Mucosa of stomach (tissue), 1 donor: ENCODE results near the gene GATA6.

Experiments
- H3K27me3 ChIP-seq: one replicate; pipeline ENCODE4 v1.7.0; 2013; ENCODE audit warnings: mild to moderate bottlenecking, low read length; ENCODE audit not compliant: control insufficient read depth, insufficient read depth
- H3K36me3 ChIP-seq: one replicate; pipeline ENCODE4 v1.7.0; 2013; ENCODE audit warnings: low read length; ENCODE audit not compliant: control insufficient read depth, insufficient read depth
- H3K4me1 ChIP-seq: one replicate; pipeline ENCODE4 v1.7.0; 2013; ENCODE audit warnings: mild to moderate bottlenecking, low read length; ENCODE audit not compliant: control insufficient read depth, insufficient read depth
- H3K4me3 ChIP-seq: one replicate; pipeline ENCODE4 v1.7.0; 2013; ENCODE audit warnings: low read length
- H3K9ac ChIP-seq: one replicate; pipeline ENCODE4 v1.7.0; 2013; ENCODE audit warnings: mild to moderate bottlenecking, low read length, moderate library complexity
- H3K9me3 ChIP-seq: one replicate; pipeline ENCODE4 v1.7.0; 2013; ENCODE audit warnings: mild to moderate bottlenecking, low read length, moderate library complexity; ENCODE audit not compliant: control insufficient read depth
- donor health status: Pancreatic carcinoma.

GATA6 gene

GRCh38 chr18:22153428-22153827 is 16.0 kb upstream of the GATA6 start:
- Histone ChIP-seq H3K27me3 (no peaks in the 10 kb centered on the region), H3K4me3 (no peak overlapping the region), H3K36me3 (no peaks in the 10 kb centered on the region), H3K9ac (no peak overlapping the region), H3K9me3 (no peaks in the 10 kb centered on the region), H3K4me1 (no peaks in the 10 kb centered on the region)

- no peaks in the 10 kb centered on the region for H3K9me3 ChIP-seq
- H3K4me1 ChIP-seq, result peaks cover 4% of the 10 kb centered on the region
- H3K36me3 ChIP-seq, result no peaks in the 10 kb centered on the region
- no peaks in the 10 kb centered on the region for H3K27me3 ChIP-seq
- no peak overlapping the region for H3K9ac ChIP-seq
- H3K4me3 ChIP-seq, result no peak overlapping the region
These were observed 13.8 kb upstream of the GATA6 start for GRCh38 chr18:22155584-22155983.

- H3K27me3 ChIP-seq, result no peaks in the 10 kb centered on the region
- peaks cover 6% of the 10 kb centered on the region for H3K4me1 ChIP-seq
- H3K9ac ChIP-seq, result no peak overlapping the region
These were observed 10.4 kb upstream of the GATA6 start for GRCh38 chr18:22159014-22159413.

GRCh38 chr18:22161090-22161489 is 8.3 kb upstream of the GATA6 start:
- no peak overlapping the region for H3K9ac ChIP-seq
- peaks cover 10% of the 10 kb centered on the region for H3K4me1 ChIP-seq
- H3K27me3 ChIP-seq, result peaks cover 14% of the 10 kb centered on the region
- H3K36me3 ChIP-seq, result no peaks in the 10 kb centered on the region
- H3K4me3 ChIP-seq, result no peak overlapping the region
- no peaks in the 10 kb centered on the region for H3K9me3 ChIP-seq

More at GRCh38 chr18:22159014-22159413, 10.4 kb upstream of the GATA6 start:
- H3K4me3 ChIP-seq, result no peak overlapping the region
- no peaks in the 10 kb centered on the region for H3K9me3 ChIP-seq
- no peaks in the 10 kb centered on the region for H3K36me3 ChIP-seq

- Histone ChIP-seq H3K36me3 (no peaks in the 10 kb centered on the region), H3K9ac (no peak overlapping the region), H3K9me3 (no peaks in the 10 kb centered on the region), H3K4me3 (no peak overlapping the region), H3K4me1 (peaks cover 10% of the 10 kb centered on the region), H3K27me3 (peaks cover 35% of the 10 kb centered on the region)
These were observed 5.8 kb upstream of the GATA6 start for GRCh38 chr18:22163416-22164161.

GRCh38 chr18:22164337-22165048 is 4.9 kb upstream of the GATA6 start:
- Histone ChIP-seq H3K9me3 (no peaks in the 10 kb centered on the region), H3K9ac (peak overlapping the region; percentile 94), H3K4me1 (peaks cover 7% of the 10 kb centered on the region), H3K4me3 (peak overlapping the region; percentile 33), H3K27me3 (peaks cover 35% of the 10 kb centered on the region), H3K36me3 (no peaks in the 10 kb centered on the region)

GRCh38 chr18:22165049-22165602 is 4.3 kb upstream of the GATA6 start:
- H3K9me3 ChIP-seq, result no peaks in the 10 kb centered on the region
- H3K36me3 ChIP-seq, result no peaks in the 10 kb centered on the region
- H3K27me3 ChIP-seq, result peaks cover 36% of the 10 kb centered on the region
- peaks cover 7% of the 10 kb centered on the region for H3K4me1 ChIP-seq
- peak overlapping the region; percentile 94 for H3K9ac ChIP-seq
- H3K4me3 ChIP-seq, result peak overlapping the region; percentile 33

GRCh38 chr18:22165603-22166068 is 3.8 kb upstream of the GATA6 start:
- Histone ChIP-seq H3K27me3 (peaks cover 40% of the 10 kb centered on the region), H3K36me3 (no peaks in the 10 kb centered on the region)

GRCh38 chr18:22166069-22166950 is 3.1 kb upstream of the GATA6 start:
- H3K9ac ChIP-seq, result peak overlapping the region; percentile 99
- H3K36me3 ChIP-seq, result no peaks in the 10 kb centered on the region
- peak overlapping the region; percentile 23 for H3K4me3 ChIP-seq
- H3K4me1 ChIP-seq, result peaks cover 7% of the 10 kb centered on the region
- peaks cover 40% of the 10 kb centered on the region for H3K27me3 ChIP-seq
- no peaks in the 10 kb centered on the region for H3K9me3 ChIP-seq

More at GRCh38 chr18:22165603-22166068, 3.8 kb upstream of the GATA6 start:
- Histone ChIP-seq H3K9ac (peak overlapping the region; percentile 99), H3K4me3 (no peak overlapping the region), H3K4me1 (peaks cover 7% of the 10 kb centered on the region), H3K9me3 (no peaks in the 10 kb centered on the region)

GRCh38 chr18:22167091-22167470 is 2.3 kb upstream of the GATA6 start:
- Histone ChIP-seq H3K4me1 (peaks cover 7% of the 10 kb centered on the region), H3K9ac (peak overlapping the region; percentile 99), H3K36me3 (no peaks in the 10 kb centered on the region), H3K27me3 (peaks cover 40% of the 10 kb centered on the region), H3K4me3 (peak overlapping the region; percentile 23), H3K9me3 (no peaks in the 10 kb centered on the region)

GRCh38 chr18:22167471-22168241 is 1.7 kb upstream of the GATA6 start:
- H3K9me3 ChIP-seq, result no peaks in the 10 kb centered on the region
- peaks cover 7% of the 10 kb centered on the region for H3K4me1 ChIP-seq
- H3K36me3 ChIP-seq, result peaks cover 6% of the 10 kb centered on the region
- H3K4me3 ChIP-seq, result peak overlapping the region; percentile 23
- H3K9ac ChIP-seq, result peak overlapping the region; percentile 99
- peaks cover 40% of the 10 kb centered on the region for H3K27me3 ChIP-seq
